Sciatic nerve (tissue), 2 donors: ENCODE data around the gene KPNA4. TPM values are rescaled to one million over a fixed set of nuclear protein-coding genes. Genes with fewer than 3 reads are reported as not detected.
"Not testable (repeated sequence)": the region's sequence is repeated elsewhere in the genome, so short reads cannot be mapped to it uniquely, and the experiment has no call there.

ENCODE experiments used
- ATAC-seq: fragments of 200-7000 bp; cut with Tn5 transposase; one replicate; pipeline ENCODE4 v1.9.1; 2020; ENCODE audit warnings: mild to moderate bottlenecking, moderate library complexity
- DNase-seq: peaks from one replicate; pipeline ENCODE4 v3.0.0-alpha.2; 2020; ENCODE audit warnings: low spot score
- intact Hi-C: fragments of 100-400 bp; cut with DNase I; formaldehyde crosslinking; loops from one replicate; pipeline ENCODE4 v1.14.2; 2022
- total RNA-seq: library from RNA; stranded (reverse); fragmentation: NEBNext Ultra II Directional; extraction: Animal tissue kit (Norgen Biotek cat#: 25700); gene quantifications from one replicate; pipeline ENCODE4 v1.2.1, GENCODE V29; 2021
- donor health status: DM: no; HTN: no; CAD: no.
- donor health status: DM: no; HTN: no; CAD: no.

The KPNA4 gene
- total RNA-seq, 1 donor from 2014 or later = 62.0 TPM

DNA sequence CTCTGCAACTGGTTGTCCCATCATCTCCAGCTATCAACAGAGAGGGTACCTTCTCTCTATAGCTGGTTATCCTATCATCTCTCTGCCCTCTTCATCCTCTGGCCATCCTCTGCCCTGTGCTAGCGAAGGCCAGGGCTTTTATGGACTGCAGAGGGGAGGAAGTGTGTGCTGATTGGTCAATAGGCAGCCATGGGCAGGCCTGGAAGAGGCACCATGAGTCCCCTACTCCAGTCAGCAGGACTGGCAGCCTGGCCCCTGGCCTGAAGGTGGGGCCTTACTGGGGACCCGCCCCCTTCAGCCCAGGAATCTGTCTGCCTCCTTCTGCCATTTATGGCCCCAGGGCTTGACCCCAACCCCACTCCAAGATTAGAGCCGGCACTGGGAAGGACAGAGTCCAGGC lies 105.3 kb downstream of the KPNA4 start:
- ATAC-seq (no peak), DNase-seq (no peak)
- intact Hi-C loops = no loop called here

GRCh38 chr3:160459450-160459970 lies 105.9 kb downstream of the KPNA4 start:
- ATAC-seq (no peak), DNase-seq (no peak)
- intact Hi-C loops = no loop called here

- no peak for ATAC-seq
- DNase-seq = no peak
- intact Hi-C loops = no loop called here
Measured at GRCh38 chr3:160458151-160458550, 107.2 kb downstream of the KPNA4 start.

DNA sequence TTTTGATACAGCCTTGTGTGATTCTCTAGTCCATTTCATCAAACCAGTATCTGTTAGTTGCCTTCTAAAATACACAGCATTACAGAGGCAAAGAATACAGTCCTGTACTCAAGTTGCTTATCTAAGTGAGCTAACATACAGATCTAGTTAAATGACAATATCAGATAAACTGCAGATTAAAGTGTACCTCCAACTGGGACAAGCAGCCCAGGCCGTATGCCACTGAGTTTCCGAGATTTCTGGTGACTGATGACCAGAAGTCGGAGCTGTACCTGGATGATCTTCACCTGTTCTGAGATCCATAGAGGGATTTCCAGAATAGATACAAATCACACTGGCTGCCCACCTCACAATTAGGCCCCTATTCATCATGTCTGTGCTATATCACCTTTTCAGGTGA lies 109.5 kb downstream of the KPNA4 start:
- ATAC-seq (no peak), DNase-seq (no peak)
- intact Hi-C loops = no loop called here

DNA sequence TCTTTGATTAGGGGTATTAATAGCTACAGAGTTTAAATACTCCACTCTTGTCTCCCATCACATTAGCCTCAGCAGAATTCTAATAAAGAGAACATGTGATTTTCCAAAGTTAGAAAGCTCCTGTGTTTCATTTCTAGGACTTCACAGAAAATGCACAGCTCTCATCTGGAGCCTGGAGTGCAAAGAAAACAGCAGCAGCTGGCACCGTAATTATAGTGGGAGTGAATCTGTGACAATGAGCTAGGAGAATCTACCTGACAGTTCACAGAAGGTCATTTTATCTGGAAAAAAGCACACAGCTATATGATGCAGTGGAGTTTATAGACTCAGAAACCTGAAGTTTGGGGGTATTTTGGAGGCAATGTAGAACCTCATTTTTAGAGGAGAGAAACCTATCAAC lies 110.4 kb downstream of the KPNA4 start:
- intact Hi-C loops = no loop called here
- DNase-seq (no peak), ATAC-seq (no peak)

GRCh38 chr3:160452251-160452650 lies 113.1 kb downstream of the KPNA4 start:
- DNase-seq, ATAC-seq, intact Hi-C loops: not testable (repeated sequence)

- ATAC-seq (no peak), DNase-seq (no peak)
- intact Hi-C loops = no loop called here
Measured at GRCh38 chr3:160451602-160452001, 113.8 kb downstream of the KPNA4 start.

DNA sequence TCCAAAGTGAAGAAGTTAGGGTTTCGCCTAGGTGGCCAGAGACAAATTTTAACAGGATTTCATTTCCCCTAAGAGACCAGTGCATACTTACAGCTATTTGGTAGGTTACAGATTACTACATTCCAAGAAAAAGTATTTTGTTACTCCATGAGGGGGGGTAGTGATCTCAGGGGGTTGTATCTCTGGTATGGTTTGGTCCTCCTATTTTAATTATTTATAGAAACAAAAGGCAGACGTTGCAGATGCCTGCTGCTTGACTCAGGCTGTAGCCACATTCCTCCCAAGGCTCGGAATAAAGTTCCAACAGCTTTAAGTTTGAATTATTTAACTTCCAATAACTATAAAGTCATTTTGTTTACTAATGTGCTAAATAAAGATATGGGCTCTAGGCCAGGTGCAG lies 114.5 kb downstream of the KPNA4 start:
- intact Hi-C loops = no loop called here
- DNase-seq = no peak
- ATAC-seq = no peak

GRCh38 chr3:160449636-160450598 lies 115.5 kb downstream of the KPNA4 start, which contains the start of gene TRIM59:
TRIM59 (minus strand) TSS chr3:160449786; CDS start chr3:160439183, 10,603 bp downstream.
- intact Hi-C loops = no loop called here
- ATAC-seq (peak; percentile 87), DNase-seq (peak; percentile 80)

- DNase-seq = no peak
- peak; percentile 23 for ATAC-seq
Measured at GRCh38 chr3:160448845-160449635, 116.3 kb downstream of the KPNA4 start.

GRCh38 chr3:160447544-160447943 lies 117.8 kb downstream of the KPNA4 start:
- intact Hi-C loops = no loop called here
- ATAC-seq = no peak
- no peak for DNase-seq

More at GRCh38 chr3:160448845-160449635, 116.3 kb downstream of the KPNA4 start:
- intact Hi-C loops = no loop called here

DNA sequence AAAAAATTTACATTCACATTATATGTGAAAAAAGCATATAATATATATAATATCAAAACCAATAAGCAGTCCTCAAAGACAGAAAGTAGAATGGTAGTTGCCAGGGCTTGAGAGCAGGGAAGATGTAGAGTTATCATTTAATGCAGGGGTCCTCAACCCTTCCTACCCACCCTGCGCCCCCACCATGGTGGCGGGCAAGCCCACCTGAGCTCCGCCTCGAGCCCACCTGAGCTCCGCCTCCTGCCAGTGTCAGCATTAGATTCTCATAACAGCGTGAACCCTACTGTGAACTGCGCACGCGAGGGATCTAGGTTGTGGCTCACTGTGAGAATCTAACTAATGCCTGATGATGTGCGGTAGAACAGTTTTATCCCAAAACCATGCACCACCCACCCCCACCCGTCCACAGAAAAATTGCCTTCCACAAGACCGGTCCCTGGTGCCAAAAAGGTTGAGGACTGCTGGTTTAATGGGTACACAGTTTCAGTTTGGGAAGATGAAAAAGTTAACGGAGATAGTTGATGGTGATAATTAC lies 118.8 kb downstream of the KPNA4 start:
- DNase-seq = no peak
- ATAC-seq = no peak
- intact Hi-C loops = no loop called here

GRCh38 chr3:160445854-160446253 lies 119.5 kb downstream of the KPNA4 start:
- DNase-seq (no peak), ATAC-seq (no peak)
- intact Hi-C loops = no loop called here

Other genes with a start within 250 kb of the KPNA4 start
- 26.8 TPM for gene IFT80, start 166.3 kb downstream of the KPNA4 start, total RNA-seq
- 21.4 TPM for gene SMC4, start 165.9 kb downstream of the KPNA4 start, total RNA-seq
- gene TRIM59, start 115.8 kb downstream of the KPNA4 start, total RNA-seq = 1.4 TPM
- not detected for gene ARL14, start 111.6 kb upstream of the KPNA4 start, total RNA-seq
- 10.0 TPM for gene PPM1L, start 190.7 kb upstream of the KPNA4 start, total RNA-seq